Limb (tissue), 2 donors: Measurements from ENCODE around the gene TSHZ2.
A peak's percentile ranks its signal among the peaks of the same experiment; 100 is the strongest.
"Not testable (repeated sequence)": the region's sequence is repeated elsewhere in the genome, so short reads cannot be mapped to it uniquely, and the experiment has no call there.

Source experiments
- DNase-seq, 2 donors: peaks; one replicate each; pipeline ENCODE4 v3.0.0-alpha.2; 2016; ENCODE audit errors: extremely low spot score in 2 of 2

TSHZ2 gene

GRCh38 chr20:53439046-53439445 is 466.9 kb downstream of the TSHZ2 start:
- no peak for DNase-seq

GRCh38 chr20:53439616-53440015 is 467.5 kb downstream of the TSHZ2 start:
- DNase-seq, result no peak

DNA sequence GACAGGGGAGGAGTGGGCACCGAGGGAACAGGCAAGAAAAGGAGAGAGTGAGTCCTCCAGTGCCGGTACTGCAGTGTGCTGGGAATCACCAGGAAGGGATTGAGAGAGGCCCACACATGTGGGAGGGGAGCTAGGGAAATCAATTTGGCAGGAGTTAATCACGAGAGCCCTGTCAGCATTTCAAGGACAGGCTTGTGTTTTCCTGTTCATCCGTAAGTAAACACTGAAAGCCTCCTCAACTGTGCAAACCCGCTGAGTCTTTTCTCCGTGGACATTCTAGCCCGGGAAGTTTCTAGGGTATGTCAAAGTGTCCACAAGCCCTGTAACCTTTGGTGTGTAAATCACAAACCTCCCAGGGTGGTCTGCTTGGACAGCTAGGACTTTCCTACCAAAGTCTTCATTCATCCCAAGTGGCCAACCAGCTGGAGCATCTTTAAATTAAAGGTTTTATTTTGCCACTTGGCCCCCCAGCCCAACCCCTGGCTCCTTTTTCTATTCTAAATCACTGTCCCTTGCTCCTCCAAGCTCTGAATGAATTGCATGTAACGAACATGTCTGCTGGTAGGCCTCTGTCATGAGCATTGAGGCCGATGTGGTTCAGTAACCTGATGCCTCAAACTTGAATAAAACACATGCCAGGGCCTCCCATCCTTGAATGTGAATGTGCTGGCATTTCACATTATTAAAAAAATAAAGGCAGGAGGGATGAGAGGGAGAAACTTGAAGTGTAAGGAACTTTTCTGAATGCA is 472.4 kb downstream of the TSHZ2 start:
- DNase-seq, result peak in 1 of 2 donors; percentile 32

DNA sequence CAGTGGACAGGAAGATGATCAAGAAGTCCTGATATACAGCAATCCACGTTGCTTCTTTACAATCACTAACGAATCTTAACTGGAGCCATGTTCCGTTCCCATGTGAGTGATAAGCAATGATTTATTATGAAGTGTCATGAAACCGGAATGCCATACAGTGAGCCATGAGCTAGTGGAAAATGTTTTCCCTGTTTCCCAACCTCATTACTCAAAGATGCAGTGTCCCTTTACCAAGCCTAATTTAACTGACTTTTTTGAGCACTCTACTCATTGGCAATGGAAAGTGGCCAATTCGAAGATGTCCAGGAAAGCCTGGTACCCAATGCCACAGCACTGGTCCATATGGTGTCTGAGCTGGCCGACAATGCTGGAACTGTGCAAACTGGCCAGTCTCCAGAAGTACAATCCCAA is 473.2 kb downstream of the TSHZ2 start:
- no peak for DNase-seq

DNA sequence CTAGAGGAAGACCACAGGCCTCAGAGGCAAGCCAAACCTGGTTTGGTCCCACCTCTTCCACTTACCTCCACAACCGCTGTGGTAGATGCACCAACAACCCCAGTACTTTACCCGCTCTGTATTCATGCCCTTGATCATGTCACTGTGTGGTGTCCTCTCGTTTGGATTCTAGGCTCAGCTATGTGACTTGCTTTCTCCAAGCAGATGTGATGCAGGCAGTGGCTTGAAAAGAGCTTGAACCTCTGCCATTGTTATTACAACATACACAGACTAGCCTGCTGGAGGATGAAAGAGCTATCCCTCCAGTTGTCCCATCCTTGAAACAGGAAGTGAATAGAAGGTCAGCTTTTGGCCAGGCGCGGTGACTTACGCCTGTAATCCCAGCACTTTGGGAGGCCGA is 473.8 kb downstream of the TSHZ2 start:
- DNase-seq, result no peak

GRCh38 chr20:53447316-53447715 is 475.2 kb downstream of the TSHZ2 start:
- no peak for DNase-seq

DNA sequence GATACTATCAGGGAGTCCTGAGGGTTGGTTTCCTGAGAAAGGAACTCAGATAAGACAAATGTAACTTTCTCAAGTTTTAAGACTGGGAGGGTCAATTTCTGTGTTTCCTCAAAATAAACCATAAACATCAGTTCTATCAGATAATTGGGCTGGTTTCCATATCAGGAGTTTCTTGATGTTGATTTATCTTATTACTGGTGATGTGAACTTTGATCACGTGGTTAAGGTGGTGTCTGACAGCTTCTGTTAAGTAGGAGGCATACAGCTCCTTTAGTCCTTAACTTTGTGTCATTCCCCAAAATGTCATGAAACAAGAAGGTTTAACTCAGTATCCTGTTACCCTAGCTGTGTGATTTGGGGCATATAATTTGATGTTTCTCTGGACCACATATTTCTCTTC is 476.3 kb downstream of the TSHZ2 start:
- no peak for DNase-seq

GRCh38 chr20:53448875-53449274 is 476.7 kb downstream of the TSHZ2 start:
- no peak for DNase-seq

DNA sequence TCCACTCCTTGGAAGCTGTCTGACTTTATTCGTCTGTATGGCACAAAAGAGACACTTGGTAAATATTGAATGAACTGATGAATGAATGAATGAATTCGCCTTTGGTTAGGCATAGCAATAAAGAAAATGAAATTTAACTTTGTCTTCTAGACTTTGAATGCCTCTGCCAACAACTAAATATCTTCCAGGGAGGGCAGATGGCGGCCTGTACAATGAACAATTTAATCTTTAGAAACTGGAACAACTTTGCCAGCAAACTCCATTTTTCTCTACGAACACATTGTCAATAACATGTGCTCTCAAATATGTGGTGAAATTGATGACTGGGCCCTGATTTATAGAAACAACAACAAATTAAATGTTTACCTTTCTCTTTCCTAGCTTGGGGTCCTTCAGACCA is 480.9 kb downstream of the TSHZ2 start:
- no peak for DNase-seq

- no peak for DNase-seq
Measured at GRCh38 chr20:53454675-53455276, 482.6 kb downstream of the TSHZ2 start.

GRCh38 chr20:53463101-53463972 is 491.2 kb downstream of the TSHZ2 start:
- DNase-seq, result no peak

- DNase-seq, result no peak
Measured at GRCh38 chr20:53466279-53466678, 494.1 kb downstream of the TSHZ2 start.

- DNase-seq, result no peak
Measured at GRCh38 chr20:53468587-53468986, 496.4 kb downstream of the TSHZ2 start.

GRCh38 chr20:53472859-53473258 is 500.7 kb downstream of the TSHZ2 start:
- DNase-seq, result not testable (repeated sequence)

GRCh38 chr20:53480913-53481312 is 508.8 kb downstream of the TSHZ2 start:
- no peak for DNase-seq

GRCh38 chr20:53487461-53488200 is 515.5 kb downstream of the TSHZ2 start:
- DNase-seq, result peak in 1 of 2 donors; percentile 32

- DNase-seq, result no peak
Measured at GRCh38 chr20:53488775-53489272, 516.7 kb downstream of the TSHZ2 start.

DNA sequence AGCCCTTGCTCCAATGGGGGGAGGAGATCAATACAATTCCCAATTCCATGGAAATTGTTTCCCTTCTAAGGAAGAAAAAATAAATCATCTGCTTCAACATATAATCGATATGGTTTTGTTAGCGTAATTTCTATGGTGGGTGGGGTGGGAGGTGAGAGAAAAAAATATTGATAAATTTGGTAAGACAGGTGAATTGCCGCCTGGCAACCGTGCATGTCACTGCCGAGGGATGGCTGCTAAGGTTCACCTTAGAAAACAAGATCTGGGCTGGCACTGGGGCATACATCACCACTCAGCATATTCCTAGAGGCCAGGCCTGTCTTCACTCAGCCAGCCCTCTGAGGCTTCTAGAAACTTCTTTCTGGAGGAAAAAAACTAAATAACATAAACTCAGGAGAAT is 517.4 kb downstream of the TSHZ2 start:
- no peak for DNase-seq

GRCh38 chr20:53490620-53491019 is 518.5 kb downstream of the TSHZ2 start:
- no peak for DNase-seq

GRCh38 chr20:53491462-53491861 is 519.3 kb downstream of the TSHZ2 start:
- no peak for DNase-seq

GRCh38 chr20:53492212-53492611 is 520.1 kb downstream of the TSHZ2 start:
- DNase-seq, result no peak
